H9 (cell line): Measurements from ENCODE around the gene ANTXR2. TPM values are rescaled to one million over a fixed set of nuclear protein-coding genes. Genes with fewer than 3 reads are reported as not detected.

Experiments
- DNase-seq: peaks from one replicate; pipeline ENCODE4 v3.0.0-alpha.2; 2017
- H2AFZ ChIP-seq: one replicate; pipeline ENCODE4 v1.6.1; 2013; ENCODE audit warnings: mild to moderate bottlenecking, low read length, control low read depth, moderate library complexity
- H2AK5ac ChIP-seq: 2 replicates; pipeline ENCODE4 v1.6.1; 2013; ENCODE audit warnings: low read length, control low read depth, mixed read lengths; ENCODE audit not compliant: insufficient read length
- H2BK120ac ChIP-seq: one replicate; pipeline ENCODE4 v1.6.1; 2013; ENCODE audit warnings: low read depth, mild to moderate bottlenecking, low read length, control low read depth, inconsistent platforms; ENCODE audit not compliant: poor library complexity, severe bottlenecking
- H2BK12ac ChIP-seq: 2 replicates; pipeline ENCODE4 v1.6.1; 2013; ENCODE audit warnings: low read length, control low read depth, mixed read lengths, low read depth; ENCODE audit not compliant: insufficient read length
- H2BK15ac ChIP-seq: 2 replicates; pipeline ENCODE4 v1.6.1; 2013; ENCODE audit warnings: low read depth, low read length, control low read depth
- H2BK20ac ChIP-seq: one replicate; pipeline ENCODE4 v1.6.1; 2013; ENCODE audit warnings: low read depth, mild to moderate bottlenecking, low read length, control low read depth, inconsistent platforms; ENCODE audit not compliant: poor library complexity, severe bottlenecking
- H2BK5ac ChIP-seq: 2 replicates; pipeline ENCODE4 v1.6.1; 2013; ENCODE audit warnings: low read length, control low read depth, mixed read lengths; ENCODE audit not compliant: insufficient read length
- H3K14ac ChIP-seq: 2 replicates; pipeline ENCODE4 v1.6.1; 2013; ENCODE audit warnings: low read length, control low read depth; ENCODE audit not compliant: insufficient read depth
- H3K18ac ChIP-seq: 2 replicates; pipeline ENCODE4 v1.6.1; 2013; ENCODE audit warnings: low read depth, mild to moderate bottlenecking, mixed read lengths, low read length, control low read depth; ENCODE audit not compliant: insufficient read length
- H3K23ac ChIP-seq: 2 replicates; pipeline ENCODE4 v1.6.1; 2013; ENCODE audit warnings: low read length, control low read depth, mixed read lengths, low read depth; ENCODE audit not compliant: insufficient read length
- H3K23me2 ChIP-seq: 2 replicates; pipeline ENCODE4 v1.6.1; 2013; ENCODE audit warnings: low read depth, mild to moderate bottlenecking, mixed read lengths, low read length, control low read depth; ENCODE audit not compliant: insufficient read length, poor library complexity, severe bottlenecking
- H3K27ac ChIP-seq: 2 replicates; pipeline ENCODE4 v1.5.1; 2013; ENCODE audit warnings: low read length, control low read depth, mixed read lengths, low read depth; ENCODE audit not compliant: insufficient read length
- H3K27me3 ChIP-seq: 2 replicates; pipeline ENCODE4 v1.6.1; 2013; ENCODE audit warnings: low read length, control low read depth, inconsistent platforms; ENCODE audit not compliant: insufficient read depth
- H3K4ac ChIP-seq: 2 replicates; pipeline ENCODE4 v1.6.1; 2013; ENCODE audit warnings: low read depth, mild to moderate bottlenecking, control low read depth, inconsistent platforms, low read length, moderate library complexity
- H3K4me1 ChIP-seq: 2 replicates; pipeline ENCODE4 v1.6.1; 2013; ENCODE audit warnings: low read length, control low read depth, inconsistent platforms; ENCODE audit not compliant: insufficient read depth
- H3K4me2 ChIP-seq: 2 replicates; pipeline ENCODE4 v1.6.1; 2013; ENCODE audit warnings: low read length, control low read depth, mixed read lengths; ENCODE audit not compliant: insufficient read length, insufficient read depth
- H3K56ac ChIP-seq: 2 replicates; pipeline ENCODE4 v1.6.1; 2013; ENCODE audit warnings: low read depth, mild to moderate bottlenecking, mixed read lengths, low read length, control low read depth; ENCODE audit not compliant: insufficient read length
- H3K79me1 ChIP-seq: 2 replicates; pipeline ENCODE4 v1.6.1; 2013; ENCODE audit warnings: low read depth, mild to moderate bottlenecking, moderate library complexity, low read length, control low read depth, inconsistent platforms; ENCODE audit not compliant: insufficient read depth, poor library complexity, severe bottlenecking
- H3K79me2 ChIP-seq: 2 replicates; pipeline ENCODE4 v1.6.1; 2013; ENCODE audit warnings: low read length, control low read depth, inconsistent platforms; ENCODE audit not compliant: insufficient read depth
- H3K9ac ChIP-seq: 2 replicates; pipeline ENCODE4 v1.6.1; 2013; ENCODE audit warnings: low read length, control low read depth, mixed read lengths; ENCODE audit not compliant: insufficient read length; ENCODE audit errors: extremely low read depth
- H3K9me3 ChIP-seq: one replicate; pipeline ENCODE4 v1.6.1; 2013; ENCODE audit warnings: low read depth, low read length, inconsistent platforms; ENCODE audit not compliant: control insufficient read depth
- H3T11ph ChIP-seq: one replicate; pipeline ENCODE4 v1.6.1; 2013; ENCODE audit warnings: mild to moderate bottlenecking, low read length, control low read depth, inconsistent platforms
- H4K20me1 ChIP-seq: one replicate; pipeline ENCODE4 v1.6.1; 2013; ENCODE audit not compliant: control insufficient read depth, insufficient read length, insufficient read depth
- H4K5ac ChIP-seq: 2 replicates; pipeline ENCODE4 v1.6.1; 2013; ENCODE audit warnings: low read depth, mild to moderate bottlenecking, mixed read lengths, low read length, control low read depth; ENCODE audit not compliant: insufficient read length
- H4K8ac ChIP-seq: replicated peaks from 2 replicates; pipeline ENCODE4 v1.6.1; 2013; ENCODE audit warnings: low read length, control low read depth, mixed read lengths, low read depth; ENCODE audit not compliant: insufficient read length
- H4K91ac ChIP-seq: 2 replicates; pipeline ENCODE4 v1.6.1; 2013; ENCODE audit warnings: low read depth, mild to moderate bottlenecking, moderate library complexity, mixed read lengths, low read length, control low read depth; ENCODE audit not compliant: insufficient read length
- H3K27ac Mint-ChIP-seq, 3 experiments: 2 replicates in 2 of 3; 3 replicates in 1 of 3; pipeline ENCODE4 v1.8.0; 2020 to 2021; ENCODE audit warnings: mixed read lengths in 3 of 3, mild to moderate bottlenecking in 1 of 3, moderate library complexity in 1 of 3
- H3K27me3 Mint-ChIP-seq: 2 replicates; pipeline ENCODE4 v1.8.0; 2021; ENCODE audit warnings: low read depth, mild to moderate bottlenecking, moderate library complexity, mixed read lengths
- H3K36me3 Mint-ChIP-seq, 3 experiments: 2 replicates in 2 of 3; 3 replicates in 1 of 3; pipeline ENCODE4 v1.8.0; 2020 to 2021; ENCODE audit warnings: low read depth in 3 of 3, mixed read lengths in 3 of 3; ENCODE audit not compliant: insufficient read depth in 1 of 3
- H3K4me1 Mint-ChIP-seq, 2 experiments: 2 replicates each; pipeline ENCODE4 v1.8.0; 2020; ENCODE audit warnings: mixed read lengths in 2 of 2
- H3K4me3 Mint-ChIP-seq, 2 experiments: 2 replicates in 1 of 2; 3 replicates in 1 of 2; pipeline ENCODE4 v1.8.0; 2020 to 2021; ENCODE audit warnings: mild to moderate bottlenecking in 2 of 2, mixed read lengths in 2 of 2, moderate library complexity in 1 of 2
- H3K9me3 Mint-ChIP-seq, 2 experiments: 2 replicates in 1 of 2; 3 replicates in 1 of 2; pipeline ENCODE4 v1.8.0; 2020; ENCODE audit warnings: mild to moderate bottlenecking in 2 of 2, mixed read lengths in 2 of 2, moderate library complexity in 1 of 2
- WGBS: extraction: QIAGEN DNeasy Blood & Tissue Kit; methylation state at CpG from one replicate; pipeline ENCODE4 v1.1.7; 2013; ENCODE audit warnings: missing lambda C conversion rate, low lambda C conversion rate, mixed read lengths; ENCODE audit not compliant: insufficient read length; ENCODE audit errors: extremely low coverage; 5-methylcytosine and 5-hydroxymethylcytosine counted together
- total RNA-seq: library from RNA; stranded (reverse); gene quantifications from 2 replicates; pipeline ENCODE4 v1.2.1, GENCODE V29; 2021
- TF ChIP-seq, protein P1 (sequence below): fragments of 200-600 bp; sonication (generic); conservative IDR thresholded peaks from 3 replicates; pipeline ENCODE4 v1.8.0; 2021; ENCODE audit warnings: antibody characterized with exemption, mild to moderate bottlenecking

The ANTXR2 gene
- total RNA-seq, 1 experiment from 2014 or later = 4.7 TPM

- Histone ChIP-seq H4K20me1 (no peaks in the 10 kb centered on the region), H3K9me3 (no peaks in the 10 kb centered on the region), H3K56ac (no peak overlapping the region), H4K91ac (no peak overlapping the region), H3K14ac (no peak overlapping the region), H4K8ac (no peak overlapping the region), H3K23me2 (peaks cover 10% of the 10 kb centered on the region), H4K5ac (no peak overlapping the region), H2BK5ac (no peak overlapping the region), H2BK20ac (no peak overlapping the region), H2BK12ac (no peak overlapping the region), H2AK5ac (no peak overlapping the region), H3K23ac (no peak overlapping the region), H3K4me1 (no peaks in the 10 kb centered on the region; the same call in 1 of the 2 replicates), H3K27ac (no peak overlapping the region), H3K79me2 (no peaks in the 10 kb centered on the region), H3K18ac (no peak overlapping the region), H2AFZ (peak overlapping the region; percentile 14), H3T11ph (no peak overlapping the region), H2BK120ac (no peak overlapping the region), H3K27me3 (no peaks in the 10 kb centered on the region), H2BK15ac (no peak overlapping the region), H3K4ac (no peak overlapping the region), H3K4me2 (peak overlapping the region; percentile 91), H3K79me1 (no peaks in the 10 kb centered on the region), H3K9ac (peak overlapping the region; percentile 36)
- H3K27ac Mint-ChIP-seq = no peak overlapping the region
- DNase-seq = no peak
- TF ChIP-seq, protein P1, sequence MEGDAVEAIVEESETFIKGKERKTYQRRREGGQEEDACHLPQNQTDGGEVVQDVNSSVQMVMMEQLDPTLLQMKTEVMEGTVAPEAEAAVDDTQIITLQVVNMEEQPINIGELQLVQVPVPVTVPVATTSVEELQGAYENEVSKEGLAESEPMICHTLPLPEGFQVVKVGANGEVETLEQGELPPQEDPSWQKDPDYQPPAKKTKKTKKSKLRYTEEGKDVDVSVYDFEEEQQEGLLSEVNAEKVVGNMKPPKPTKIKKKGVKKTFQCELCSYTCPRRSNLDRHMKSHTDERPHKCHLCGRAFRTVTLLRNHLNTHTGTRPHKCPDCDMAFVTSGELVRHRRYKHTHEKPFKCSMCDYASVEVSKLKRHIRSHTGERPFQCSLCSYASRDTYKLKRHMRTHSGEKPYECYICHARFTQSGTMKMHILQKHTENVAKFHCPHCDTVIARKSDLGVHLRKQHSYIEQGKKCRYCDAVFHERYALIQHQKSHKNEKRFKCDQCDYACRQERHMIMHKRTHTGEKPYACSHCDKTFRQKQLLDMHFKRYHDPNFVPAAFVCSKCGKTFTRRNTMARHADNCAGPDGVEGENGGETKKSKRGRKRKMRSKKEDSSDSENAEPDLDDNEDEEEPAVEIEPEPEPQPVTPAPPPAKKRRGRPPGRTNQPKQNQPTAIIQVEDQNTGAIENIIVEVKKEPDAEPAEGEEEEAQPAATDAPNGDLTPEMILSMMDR = no peak
- peaks cover 12 to 17% of the 10 kb centered on the region in 2 experiments for H3K4me1 Mint-ChIP-seq
- H3K27me3 Mint-ChIP-seq = peaks cover 30% of the 10 kb centered on the region
- no CpG with 5 or more reads among the region's 8 CpGs for WGBS
- H3K4me3 Mint-ChIP-seq = peak overlapping the region; percentile 66 to 85
- H3K36me3 Mint-ChIP-seq = no peaks in the 10 kb centered on the region
- no peaks in the 10 kb centered on the region for H3K9me3 Mint-ChIP-seq
These were observed 109.0 kb downstream of the ANTXR2 start for GRCh38 chr4:79964020-79964399.
